ENCODE data around the gene FUZ.

- TF ChIP-seq CTCF (IDR thresholded peaks at IDR 0.05), result no peak
- no peak for TF ChIP-seq POLR2A (IDR thresholded peaks at IDR 0.05)
These were observed 23.9 kb upstream of the FUZ start for GRCh38 chr19:49837009-49837310.
